SKM-1 (cell line): Measurements from ENCODE around the gene DYNLT4.
"Not testable (repeated sequence)": the region's sequence is repeated elsewhere in the genome, so short reads cannot be mapped to it uniquely, and the experiment has no call there.

Source experiments
- DNase-seq: peaks from one replicate; lab custom pipeline; 2025; ENCODE audit not compliant: unreplicated experiment; lab: John Stamatoyannopoulos, UW

Gene DYNLT4

DNA sequence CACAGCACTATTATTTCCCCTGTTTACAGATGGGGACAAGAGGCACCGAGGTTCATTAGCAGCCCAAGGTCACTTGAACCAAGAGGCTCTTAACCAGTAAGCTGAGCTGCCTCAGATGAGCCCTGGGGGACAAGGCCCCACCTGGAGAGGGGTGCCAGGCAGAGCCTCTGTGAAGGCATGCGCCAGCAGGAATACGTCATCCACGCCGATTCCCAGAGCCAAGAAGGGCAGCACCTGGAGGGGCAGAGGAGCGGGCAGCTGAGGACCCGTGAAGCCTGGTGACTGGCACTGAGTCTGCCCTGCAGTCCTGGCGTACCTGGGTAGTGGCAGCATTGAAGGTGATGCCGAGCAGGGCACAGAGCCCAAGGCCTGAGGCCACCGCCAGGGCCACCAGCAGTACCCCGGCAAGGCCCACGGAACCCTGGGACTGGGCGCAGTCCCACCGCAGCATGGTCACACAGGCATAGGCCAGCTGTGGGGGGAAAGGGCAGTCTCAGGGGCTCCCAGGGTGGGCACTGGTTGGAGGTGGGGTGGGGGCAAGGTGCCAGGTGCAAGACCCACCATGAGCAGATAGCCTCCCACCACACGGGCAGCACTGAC, 21.8 kb upstream of the DYNLT4 start:
- DNase-seq: no peak

DNA sequence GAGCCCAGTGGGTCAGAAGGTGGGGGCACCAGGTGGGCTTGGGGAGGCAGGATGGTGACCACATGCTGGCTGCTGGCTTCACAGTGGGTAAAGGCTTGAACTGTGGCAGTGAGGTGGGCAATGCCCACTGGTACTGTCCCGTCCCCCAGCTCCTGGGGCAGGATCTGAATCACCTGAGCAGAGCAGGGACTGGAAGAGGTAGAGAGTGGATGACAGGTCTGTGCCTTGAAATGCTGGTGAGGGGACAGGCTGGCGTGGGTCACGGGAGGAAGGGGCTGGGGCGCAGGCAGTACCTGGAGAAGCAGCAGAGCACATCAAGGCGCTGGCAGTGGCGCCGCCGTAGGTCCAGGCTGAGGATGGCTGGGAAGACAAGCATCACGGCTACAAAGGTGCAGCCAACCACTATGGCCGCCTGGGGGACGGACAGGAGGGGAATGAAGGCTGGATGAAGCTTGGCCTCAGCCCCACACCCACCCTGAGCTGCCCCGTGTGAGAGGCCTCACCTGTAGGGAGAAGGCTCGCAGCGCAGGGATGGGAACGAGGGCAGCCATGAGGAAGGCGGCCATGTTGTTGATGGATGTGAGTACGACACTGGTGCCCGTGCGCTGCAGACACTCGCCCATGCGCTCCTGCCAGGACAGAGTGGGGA, 21.0 kb upstream of the DYNLT4 start:
- no peak for DNase-seq

- DNase-seq: no peak
Observed at GRCh38 chr1:44827197-44828002, 20.2 kb upstream of the DYNLT4 start.

- peak; percentile 32 for DNase-seq
Observed at GRCh38 chr1:44826375-44827196, 19.4 kb upstream of the DYNLT4 start.

GRCh38 chr1:44824392-44824791, 17.2 kb upstream of the DYNLT4 start:
- not testable (repeated sequence) for DNase-seq

DNA sequence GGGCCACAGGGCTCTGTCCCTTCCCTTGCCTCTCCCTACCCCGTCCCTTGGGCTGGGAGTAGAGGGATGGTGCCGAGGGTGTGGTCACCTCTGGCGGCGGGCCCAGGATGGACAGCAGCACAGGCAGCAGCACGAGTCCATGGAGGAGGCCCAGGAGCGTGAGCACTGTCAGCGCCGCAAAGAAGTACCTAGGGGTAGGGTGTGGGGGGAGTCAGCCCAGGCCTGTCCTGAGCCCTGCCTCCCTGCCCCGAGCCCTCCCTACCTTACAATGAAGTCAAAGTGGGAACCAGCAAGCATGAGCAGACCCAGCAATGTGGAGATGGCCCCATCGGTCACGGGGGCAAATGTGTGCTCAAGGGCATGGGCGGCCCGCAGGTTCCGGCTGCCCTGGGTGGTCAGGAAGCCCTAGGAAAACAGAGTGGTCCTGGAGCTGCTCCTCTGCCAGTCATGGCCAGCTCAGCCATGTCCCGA, 15.9 kb upstream of the DYNLT4 start:
- DNase-seq: no peak

GRCh38 chr1:44822131-44822701, 15.1 kb upstream of the DYNLT4 start:
- no peak for DNase-seq

DNA sequence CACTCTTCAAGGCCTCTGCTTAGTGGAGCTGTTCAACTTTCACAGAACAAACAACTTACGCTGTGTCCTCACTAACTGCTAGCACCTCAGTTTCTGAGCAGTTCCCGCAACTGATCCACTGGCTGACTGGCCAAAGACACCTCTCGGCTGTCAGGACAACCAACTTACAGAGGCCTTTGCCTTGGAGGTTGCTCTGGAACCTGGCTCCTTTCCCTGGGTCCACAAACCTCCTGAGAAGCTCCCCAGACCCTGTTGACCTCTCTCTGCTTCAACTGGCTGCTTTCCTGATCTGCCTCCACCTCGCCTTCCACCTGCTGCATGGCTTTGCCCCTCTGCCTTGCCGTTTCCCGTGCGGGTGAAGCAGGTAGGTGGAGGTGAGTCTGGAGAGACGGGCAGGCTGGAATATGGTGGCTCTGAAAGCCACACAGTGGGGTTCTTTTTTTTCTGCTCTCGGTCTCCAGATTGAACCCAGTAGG, 14.1 kb upstream of the DYNLT4 start:
- no peak for DNase-seq

GRCh38 chr1:44820328-44821239, 13.4 kb upstream of the DYNLT4 start:
- no peak for DNase-seq

DNA sequence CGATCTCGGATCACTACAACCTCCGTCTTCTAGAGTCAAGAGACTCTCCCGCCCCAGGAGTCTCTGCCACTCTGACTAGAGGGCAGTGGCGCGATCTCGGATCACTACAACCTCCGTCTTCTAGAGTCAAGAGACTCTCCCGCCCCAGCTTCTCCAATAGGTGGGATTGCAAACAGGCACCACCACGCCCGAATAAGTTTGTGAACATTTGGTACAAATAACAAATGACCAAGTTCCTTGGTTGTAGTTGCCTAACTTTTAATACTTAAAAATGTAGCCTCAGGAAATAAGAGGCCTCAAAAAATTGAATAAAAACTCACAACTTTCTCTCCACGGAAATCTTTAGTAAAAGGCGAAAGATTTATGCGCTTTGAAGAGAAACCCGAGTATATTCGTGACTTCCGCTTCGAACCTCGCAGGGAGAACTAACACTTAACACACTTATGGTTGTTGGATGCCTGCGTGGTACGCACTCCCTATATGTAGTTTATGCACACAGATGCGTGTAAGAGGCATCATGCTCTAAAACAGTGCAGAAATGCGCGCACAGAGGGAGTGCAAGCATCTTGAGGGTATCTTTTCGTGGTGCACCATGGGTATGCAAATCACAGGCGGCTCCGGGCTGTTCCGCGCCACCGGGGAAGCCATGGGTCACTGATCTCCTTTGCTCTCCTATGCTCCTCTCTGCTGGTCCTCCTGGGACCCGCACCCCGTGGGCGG, 12.6 kb upstream of the DYNLT4 start:
- peak; percentile 94 for DNase-seq

DNA sequence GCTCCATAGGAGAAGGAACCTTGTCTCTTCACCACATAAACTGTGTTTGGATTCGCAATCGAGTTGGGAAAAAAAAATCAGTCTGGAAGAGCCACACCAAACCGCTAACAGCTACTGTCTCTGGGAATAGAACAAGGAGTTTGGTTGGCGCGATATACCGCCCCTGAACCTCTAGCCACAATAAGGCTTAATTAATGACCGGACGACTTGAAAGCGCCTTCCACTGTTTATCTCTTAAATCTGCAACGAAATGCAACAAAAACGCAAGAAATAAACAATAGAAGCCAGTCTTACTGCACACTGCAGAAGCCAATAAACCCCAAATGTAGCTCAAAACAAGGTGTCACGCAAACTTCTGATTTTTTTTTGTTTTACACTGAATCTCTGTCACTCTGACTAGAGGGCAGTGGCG, 12.1 kb upstream of the DYNLT4 start:
- DNase-seq: no peak

GRCh38 chr1:44817771-44818495, 10.8 kb upstream of the DYNLT4 start:
- no peak for DNase-seq

- no peak for DNase-seq
Observed at GRCh38 chr1:44817307-44817706, 10.2 kb upstream of the DYNLT4 start.

- DNase-seq: not testable (repeated sequence)
Observed at GRCh38 chr1:44815926-44816325, 8.8 kb upstream of the DYNLT4 start.

DNA sequence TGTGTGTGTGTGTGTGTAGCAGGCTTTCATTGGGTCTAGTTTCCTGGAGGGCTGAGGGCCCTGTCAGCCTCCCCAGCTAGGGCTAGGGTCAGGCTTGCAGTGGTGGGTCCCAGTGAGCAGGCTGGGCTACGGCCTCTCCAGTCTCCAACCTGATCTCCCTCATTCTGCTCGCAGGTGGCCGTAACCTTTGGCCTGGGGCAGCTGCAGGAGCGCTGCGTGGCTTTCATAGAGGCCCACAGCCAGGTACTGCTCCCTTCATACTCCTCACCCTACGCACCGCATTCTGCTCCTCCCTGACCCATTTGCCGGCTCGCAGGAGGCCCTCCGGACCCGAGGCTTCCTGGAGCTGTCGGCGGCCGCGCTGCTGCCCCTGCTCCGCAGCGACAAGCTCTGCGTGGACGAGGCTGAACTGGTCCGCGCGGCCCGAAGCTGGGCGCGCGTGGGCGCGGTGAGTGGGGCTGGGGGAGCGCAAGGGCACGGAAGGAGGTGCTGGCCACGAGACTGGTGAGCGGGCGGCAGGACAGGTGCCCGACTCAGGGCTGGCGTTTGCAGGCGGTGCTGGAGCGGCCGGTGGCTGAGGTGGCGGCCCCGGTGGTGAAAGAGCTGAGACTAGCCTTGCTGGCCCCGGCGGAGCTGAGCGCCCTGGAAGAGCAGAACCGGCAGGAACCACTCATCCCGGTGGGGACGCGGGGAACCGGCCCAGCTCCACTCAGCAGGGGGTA, 5.8 kb upstream of the DYNLT4 start:
- DNase-seq: no peak

DNA sequence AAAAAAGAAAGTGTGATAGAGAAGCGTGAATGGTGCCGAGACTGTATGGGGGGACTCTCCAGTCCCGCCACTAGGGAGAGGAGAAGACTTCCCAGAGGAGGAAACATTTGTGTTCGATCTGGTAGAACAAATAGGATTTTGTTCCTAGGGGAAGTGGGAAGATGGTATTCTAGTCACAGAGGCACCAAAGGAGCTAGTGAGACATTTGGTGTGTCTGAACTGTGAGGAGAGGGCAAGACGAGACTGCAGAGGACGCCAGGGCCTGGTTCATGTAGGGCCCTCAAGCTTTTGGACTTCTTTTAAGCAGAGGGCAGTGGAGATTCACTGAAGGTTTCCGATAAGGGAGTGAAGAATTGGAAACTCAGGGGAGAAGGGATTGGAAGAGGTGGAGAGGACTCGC, 4.1 kb upstream of the DYNLT4 start:
- no peak for DNase-seq

DNA sequence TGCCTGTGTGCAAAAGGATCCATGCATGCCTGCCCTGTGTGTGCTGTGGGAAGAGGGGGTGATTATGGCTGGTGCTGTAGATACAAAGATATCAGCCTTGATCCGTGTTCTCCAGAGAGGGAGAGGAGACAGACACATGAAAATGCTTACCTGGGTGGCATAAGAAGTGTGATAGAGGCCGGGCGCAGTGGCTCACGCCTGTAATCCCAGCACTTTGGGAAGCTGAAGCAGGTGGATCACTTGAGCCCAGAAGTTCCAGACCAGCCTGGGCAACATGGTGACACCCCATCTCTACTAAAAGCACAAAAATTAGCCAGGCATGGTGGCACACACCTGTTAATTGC, 3.6 kb upstream of the DYNLT4 start:
- DNase-seq: not testable (repeated sequence)
